SHP77 treated with DMSO at 0.1 percent for 48 hours (cell line): ENCODE measurements around the gene SYNDIG1L.

Source experiments
- DNase-seq: peaks from one replicate; lab custom pipeline; 2025; lab: John Stamatoyannopoulos, UW

SYNDIG1L gene

DNA sequence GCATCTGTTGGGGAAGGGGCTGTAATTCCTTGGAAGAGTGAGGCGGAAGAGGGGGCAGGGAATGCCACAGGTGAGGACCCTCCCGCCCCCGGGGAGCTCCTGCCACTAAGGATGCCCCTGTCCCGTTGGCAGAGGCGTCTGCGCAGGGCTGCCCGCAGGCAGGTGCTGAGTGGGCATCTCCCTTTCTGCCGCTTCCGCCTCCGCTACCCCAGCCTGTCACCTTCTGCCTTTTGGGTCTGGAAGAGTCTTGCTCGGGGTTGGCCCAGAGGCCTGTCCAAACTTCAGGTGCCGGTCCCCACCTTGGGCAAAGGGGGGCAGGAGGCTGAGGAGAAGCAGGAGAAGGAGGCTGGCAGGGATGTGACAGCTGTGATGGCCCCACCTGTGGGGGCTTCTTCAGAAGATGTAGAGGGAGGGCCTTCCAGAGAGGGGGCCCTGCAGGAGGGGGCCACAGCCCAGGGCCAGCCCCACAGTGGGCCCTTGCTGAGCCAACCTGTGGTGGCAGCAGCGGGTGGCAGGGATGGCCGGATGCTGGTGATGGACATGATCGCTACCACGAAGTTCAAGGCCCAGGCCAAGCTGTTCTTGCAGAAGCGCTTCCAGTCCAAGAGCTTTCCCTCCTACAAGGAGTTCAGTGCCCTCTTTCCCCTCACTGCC lies 67.7 kb downstream of the SYNDIG1L start:
- DNase-seq: no peak

DNA sequence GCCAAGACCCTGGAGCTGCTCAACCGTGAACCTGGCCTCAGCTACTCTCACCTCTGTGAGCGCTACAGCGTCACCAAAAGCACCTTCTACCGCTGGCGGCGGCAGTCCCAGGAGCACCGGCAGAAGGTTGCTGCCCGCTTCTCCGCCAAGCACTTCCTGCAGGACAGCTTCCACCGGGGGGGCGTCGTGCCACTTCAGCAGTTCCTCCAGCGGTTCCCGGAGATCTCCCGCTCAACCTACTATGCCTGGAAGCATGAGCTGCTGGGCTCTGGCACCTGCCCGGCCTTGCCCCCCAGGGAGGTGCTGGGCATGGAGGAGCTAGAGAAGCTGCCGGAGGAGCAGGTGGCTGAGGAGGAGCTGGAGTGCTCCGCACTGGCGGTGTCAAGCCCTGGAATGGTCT lies 68.4 kb downstream of the SYNDIG1L start:
- no peak for DNase-seq

DNA sequence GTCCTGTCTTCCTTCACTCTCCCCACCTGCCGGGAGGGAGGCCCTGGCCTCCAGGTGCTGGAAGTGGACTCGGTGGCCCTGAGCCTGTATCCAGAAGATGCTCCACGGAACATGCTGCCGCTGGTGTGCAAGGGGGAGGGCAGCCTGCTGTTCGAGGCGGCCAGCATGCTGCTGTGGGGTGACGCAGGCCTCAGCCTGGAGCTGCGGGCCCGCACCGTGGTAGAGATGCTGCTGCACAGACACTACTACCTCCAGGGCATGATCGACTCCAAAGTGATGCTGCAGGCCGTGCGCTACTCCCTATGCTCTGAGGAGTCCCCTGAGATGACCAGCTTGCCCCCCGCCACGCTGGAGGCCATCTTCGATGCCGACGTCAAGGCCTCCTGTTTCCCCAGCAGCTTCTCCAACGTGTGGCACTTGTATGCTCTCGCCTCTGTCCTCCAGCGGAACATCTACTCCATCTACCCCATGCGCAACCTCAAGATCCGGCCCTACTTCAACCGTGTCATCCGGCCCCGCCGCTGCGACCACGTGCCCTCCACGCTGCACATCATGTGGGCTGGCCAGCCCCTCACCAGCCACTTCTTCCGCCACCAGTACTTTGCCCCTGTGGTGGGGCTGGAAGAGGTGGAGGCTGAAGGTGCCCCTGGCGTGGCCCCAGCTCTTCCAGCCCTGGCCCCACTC lies 69.0 kb downstream of the SYNDIG1L start:
- DNase-seq: no peak
